Frontal cortex (tissue), 4 donors: ENCODE measurements around the gene SLC12A6. TPM values are rescaled to one million over a fixed set of nuclear protein-coding genes. Genes with fewer than 3 reads are reported as not detected.

ENCODE experiments used
- DNase-seq, 2 donors: peaks; one replicate each; pipeline ENCODE4 v3.0.0; 2012; ENCODE audit warnings: low spot score in 2 of 2
- FAIRE-seq: peaks from 2 replicates; lab custom pipeline; 2012; peaks lifted over from hg19 to GRCh38; lab: Jason Lieb, UNC
- total RNA-seq: library from RNA; depleted of rRNA; stranded (reverse); fragments of >200 nt; gene quantifications from one replicate; pipeline ENCODE4 v1.2.3, GENCODE V29; 2014
- donor health status: control.
- donor health status: control.
- donor health status: control.

Gene SLC12A6
- total RNA-seq, 1 donor from 2014 or later: 26.5 TPM

GRCh38 chr15:34275721-34276120, 61.9 kb downstream of the SLC12A6 start:
- DNase-seq (no peak), FAIRE-seq (no peak)

DNA sequence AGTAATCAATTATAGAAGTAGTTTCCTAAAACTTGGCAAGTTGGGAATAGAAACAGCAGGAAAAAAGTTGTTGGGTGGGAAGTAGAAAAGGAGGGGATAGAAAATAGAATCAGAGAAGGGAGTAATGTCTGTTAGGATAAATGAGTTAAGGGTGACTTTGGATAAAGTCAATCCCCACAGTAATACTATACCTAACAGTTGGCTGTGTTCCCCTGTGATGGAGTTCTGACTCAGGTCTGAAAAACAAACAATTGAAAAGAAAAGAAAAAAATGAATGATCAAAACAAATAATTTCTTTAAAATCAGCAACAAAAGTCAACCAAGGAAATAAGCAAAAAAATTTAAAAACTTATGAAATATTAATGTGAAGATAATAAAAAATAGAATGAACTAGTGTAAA, 62.4 kb downstream of the SLC12A6 start:
- DNase-seq (no peak), FAIRE-seq (peak; percentile 69)

DNA sequence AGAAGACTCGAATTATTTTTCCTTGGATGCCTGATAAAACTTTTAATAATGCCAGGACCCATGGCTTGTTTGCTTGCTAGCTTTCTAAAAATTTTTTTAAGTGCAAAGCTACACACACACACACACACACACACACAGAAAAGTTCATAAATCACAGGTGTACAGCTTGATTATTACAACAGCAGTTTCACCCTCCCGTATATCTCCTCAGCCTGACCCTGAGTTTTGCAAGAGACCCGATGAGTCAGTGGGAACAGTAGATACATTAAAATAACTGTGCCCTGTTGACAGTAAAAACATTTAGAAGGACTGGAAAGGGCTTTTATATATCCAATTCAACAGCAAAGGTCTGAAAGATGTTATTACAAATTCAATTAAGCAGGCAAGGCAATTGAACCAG, 66.1 kb downstream of the SLC12A6 start:
- DNase-seq (no peak), FAIRE-seq (no peak)

GRCh38 chr15:34266751-34267150, 70.8 kb downstream of the SLC12A6 start:
- no peak for FAIRE-seq
- DNase-seq: no peak

DNA sequence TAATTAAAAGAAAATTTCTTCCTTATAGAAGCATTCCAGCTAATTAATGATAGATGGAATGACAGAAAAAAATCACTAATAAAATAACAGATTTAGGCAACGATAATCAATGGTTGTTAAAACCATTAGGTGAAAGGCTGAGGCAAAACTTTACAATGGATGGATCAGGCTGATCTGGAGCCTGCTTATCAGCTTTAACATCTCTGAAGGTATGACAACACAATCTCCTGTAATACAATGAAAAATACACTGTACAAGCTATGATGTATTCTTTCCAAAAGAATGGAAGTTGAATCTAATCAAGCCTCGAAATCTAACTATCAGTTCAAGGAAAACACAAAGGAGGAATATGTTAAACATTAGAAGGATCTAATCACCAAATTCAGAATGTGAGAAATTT, 73.5 kb downstream of the SLC12A6 start:
- DNase-seq: no peak
- FAIRE-seq: no peak

DNA sequence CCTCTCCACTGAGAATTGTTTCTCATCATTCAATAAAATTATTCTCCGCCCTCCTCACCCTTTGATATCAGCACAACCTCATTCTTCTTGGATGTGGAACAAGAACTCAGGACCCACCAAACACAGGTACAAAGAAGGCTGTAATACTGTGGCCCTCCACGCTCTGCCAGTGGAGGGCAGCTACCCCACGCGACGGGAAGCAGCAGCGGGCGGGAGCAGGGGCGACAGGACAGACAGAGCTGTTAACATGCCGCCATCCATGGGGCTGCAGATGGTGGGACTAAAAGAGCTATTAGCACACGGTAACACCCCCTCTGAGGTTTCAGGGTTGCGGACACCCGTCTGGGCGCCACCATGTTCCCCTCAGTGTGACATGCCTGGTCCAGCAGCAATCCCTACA, 75.2 kb downstream of the SLC12A6 start:
- FAIRE-seq (no peak), DNase-seq (no peak)

GRCh38 chr15:34259566-34259965, 78.0 kb downstream of the SLC12A6 start:
- DNase-seq: no peak
- FAIRE-seq: no peak

DNA sequence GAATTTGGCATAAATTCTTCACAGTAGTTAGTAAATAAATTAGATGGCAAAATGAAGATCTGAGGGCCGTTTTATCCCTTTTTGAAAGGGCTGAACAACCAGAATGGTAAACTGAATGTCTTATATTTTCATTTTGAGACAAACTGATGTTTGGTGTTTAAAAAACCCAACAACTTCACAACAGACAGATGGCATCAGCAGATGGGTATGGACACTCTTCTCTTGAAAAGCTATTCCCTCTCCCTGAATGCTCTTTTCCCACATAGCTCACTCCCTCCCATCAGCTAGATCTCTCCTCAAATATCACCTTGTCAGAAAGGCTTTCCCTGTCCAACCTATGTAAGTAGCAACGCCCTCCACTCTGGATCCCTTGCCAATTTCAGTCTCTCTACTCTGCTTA, 79.4 kb downstream of the SLC12A6 start:
- DNase-seq (no peak), FAIRE-seq (no peak)

GRCh38 chr15:34252545-34252944, 85.0 kb downstream of the SLC12A6 start:
- FAIRE-seq (no peak), DNase-seq (no peak)

GRCh38 chr15:34248190-34248589, 89.4 kb downstream of the SLC12A6 start:
- DNase-seq: no peak
- no peak for FAIRE-seq

DNA sequence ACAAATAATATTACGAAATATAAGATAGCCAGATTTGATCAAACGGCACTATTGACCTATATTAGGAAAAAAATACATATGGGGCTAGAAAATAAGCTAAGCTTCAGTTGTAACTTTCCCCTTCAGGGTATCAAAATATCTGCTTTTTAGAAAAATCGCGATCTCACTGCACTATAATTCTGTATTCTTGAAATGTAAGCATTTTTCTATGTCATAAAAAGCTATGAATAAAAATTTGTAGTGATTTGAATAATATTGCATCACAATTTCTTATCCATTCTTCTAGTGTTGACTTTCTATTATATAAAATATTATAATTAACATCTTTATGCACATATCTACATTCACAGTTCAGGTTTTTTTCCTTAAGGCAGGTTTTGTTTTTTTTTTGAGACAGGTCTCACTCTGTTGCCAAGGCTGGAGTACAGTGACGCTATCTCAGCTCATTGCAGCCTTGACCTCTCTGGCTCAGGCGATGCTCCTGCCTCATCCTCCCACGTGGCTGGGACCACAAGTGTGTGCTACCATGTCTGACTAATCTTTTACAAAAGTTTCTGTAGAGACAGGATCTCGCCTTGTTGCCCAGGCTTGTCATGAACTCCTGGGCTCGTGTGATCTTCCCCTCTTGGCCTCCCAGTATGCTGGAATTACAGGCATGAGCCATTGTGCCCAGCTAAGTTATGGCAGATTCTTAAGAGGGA, 91.2 kb downstream of the SLC12A6 start:
- no peak for DNase-seq
- FAIRE-seq: no peak

DNA sequence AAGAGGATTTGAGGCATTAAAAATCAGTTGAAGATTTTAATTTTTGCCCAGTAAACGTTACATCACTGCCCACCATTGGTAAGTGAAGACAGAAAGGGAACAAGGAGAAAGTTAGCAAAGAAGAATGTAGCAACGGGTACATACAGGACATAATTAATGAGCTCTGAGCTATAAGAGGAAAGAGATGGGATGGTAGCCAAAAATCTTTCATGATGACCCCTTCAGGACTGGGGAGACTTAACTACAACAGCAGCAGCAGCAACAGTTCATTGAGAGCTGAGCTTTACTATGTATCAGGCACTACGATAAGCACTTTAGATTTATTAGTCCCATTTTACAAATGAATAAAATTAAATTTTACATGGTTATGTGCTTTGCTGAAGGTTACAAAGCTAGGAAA, 94.4 kb downstream of the SLC12A6 start:
- FAIRE-seq (no peak), DNase-seq (no peak)

- no peak for DNase-seq
- FAIRE-seq: no peak
Measured at GRCh38 chr15:34242331-34242710, 95.3 kb downstream of the SLC12A6 start.

- FAIRE-seq (peak; percentile 45), DNase-seq (peak; percentile 10 to 38)
Measured at GRCh38 chr15:34241376-34242330, 95.9 kb downstream of the SLC12A6 start.

DNA sequence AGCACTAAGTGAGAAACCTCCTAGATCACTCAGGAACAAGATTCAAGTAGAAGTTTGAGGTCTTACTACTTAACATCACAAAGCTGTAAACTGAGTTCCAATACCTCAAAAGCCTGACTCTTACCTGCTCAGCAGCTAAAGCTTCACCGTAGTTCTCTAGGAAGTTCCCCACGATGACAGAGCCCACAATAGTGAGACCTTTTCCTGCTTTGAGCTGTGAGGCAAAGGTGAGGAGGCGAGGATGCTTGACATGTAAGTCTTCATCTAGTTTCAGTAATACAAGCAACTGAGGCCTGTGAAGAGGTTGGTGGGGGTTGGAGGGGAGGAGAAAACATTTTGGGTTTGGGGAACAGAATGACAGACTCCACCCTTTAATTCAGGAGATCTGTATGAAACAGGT, 97.0 kb downstream of the SLC12A6 start:
- FAIRE-seq (no peak), DNase-seq (no peak)

DNA sequence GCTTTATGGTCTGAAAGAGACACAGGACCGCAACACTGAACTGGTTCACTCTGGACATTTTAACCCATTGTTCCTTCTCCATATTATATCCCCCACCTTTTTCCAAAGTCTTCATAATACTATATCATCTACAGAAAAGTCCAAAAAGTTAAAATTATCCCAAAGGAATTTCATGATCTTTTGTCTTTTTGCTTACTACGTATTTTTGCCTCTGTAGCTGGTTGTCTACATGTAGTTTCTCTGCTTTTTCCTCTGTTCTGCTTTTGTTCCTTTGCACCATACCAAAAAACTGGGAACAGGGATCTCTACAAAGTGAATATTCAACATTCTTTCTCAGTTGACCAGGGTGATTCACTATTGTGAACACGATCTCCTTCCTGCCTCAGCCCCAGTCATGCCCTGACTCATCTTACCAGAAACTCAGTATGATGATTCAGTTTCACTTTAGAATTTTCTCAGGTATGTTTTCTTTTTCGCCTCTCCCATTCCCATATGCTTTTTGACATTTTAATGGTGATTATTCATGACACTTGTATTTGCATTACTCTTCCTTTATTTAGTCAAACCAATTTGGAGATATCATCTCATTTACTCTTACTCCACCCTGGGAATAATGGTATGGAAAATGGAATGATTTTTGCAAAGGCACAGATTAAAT, 98.3 kb downstream of the SLC12A6 start:
- no peak for FAIRE-seq
- no peak for DNase-seq

DNA sequence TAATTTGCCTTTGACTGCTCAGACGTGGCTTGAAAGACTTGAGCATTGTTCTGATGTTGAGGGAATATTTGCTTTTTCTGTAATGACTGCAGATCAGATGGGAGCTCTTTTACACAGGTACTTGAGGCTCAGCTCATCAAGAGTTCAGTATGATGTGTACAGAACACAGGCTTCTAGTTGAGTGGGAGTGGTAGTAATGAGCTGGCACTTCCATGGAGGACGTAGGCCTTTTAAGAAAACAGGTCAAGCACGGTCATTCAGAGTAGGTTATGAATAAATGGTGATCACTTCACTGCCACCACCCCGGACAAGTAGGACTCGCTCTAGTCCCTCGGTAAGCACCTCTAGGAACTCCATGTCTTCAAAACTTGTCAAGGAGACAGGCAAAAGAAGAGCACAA, 104.0 kb downstream of the SLC12A6 start:
- no peak for FAIRE-seq
- DNase-seq: no peak

DNA sequence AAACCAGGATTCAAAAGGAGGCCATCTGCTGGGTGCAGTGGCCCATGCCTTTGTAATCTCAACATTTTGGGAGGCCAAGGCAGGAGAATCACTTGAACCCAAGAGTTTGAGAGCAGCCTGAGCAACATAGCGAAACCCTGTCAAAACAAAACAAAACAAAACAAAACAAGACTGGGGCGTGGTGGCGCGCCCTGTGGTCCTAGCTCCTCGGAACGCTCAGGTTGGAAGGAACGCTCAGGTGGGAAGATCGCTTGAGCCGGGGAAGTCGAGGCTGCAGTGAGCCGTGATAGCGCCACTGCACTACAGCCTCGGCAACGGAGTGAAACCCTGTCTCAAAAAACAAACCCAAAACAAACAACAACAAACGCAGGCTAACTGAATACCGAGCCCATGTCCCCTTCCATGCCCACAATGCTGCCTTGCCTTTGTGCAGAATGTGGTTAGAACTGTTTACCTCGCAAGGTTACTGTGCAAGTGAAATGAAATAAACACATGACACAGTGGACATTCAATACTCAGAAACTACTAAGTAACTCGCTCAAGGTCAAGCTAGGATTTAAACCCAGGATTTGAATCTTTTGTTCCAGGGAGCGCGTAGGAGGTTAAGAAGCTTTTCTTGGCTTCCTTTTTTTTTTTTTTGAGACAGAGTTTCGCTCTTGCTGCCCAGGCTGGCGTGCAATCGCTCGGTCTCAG, 113.5 kb downstream of the SLC12A6 start:
- DNase-seq: no peak
- FAIRE-seq: no peak

DNA sequence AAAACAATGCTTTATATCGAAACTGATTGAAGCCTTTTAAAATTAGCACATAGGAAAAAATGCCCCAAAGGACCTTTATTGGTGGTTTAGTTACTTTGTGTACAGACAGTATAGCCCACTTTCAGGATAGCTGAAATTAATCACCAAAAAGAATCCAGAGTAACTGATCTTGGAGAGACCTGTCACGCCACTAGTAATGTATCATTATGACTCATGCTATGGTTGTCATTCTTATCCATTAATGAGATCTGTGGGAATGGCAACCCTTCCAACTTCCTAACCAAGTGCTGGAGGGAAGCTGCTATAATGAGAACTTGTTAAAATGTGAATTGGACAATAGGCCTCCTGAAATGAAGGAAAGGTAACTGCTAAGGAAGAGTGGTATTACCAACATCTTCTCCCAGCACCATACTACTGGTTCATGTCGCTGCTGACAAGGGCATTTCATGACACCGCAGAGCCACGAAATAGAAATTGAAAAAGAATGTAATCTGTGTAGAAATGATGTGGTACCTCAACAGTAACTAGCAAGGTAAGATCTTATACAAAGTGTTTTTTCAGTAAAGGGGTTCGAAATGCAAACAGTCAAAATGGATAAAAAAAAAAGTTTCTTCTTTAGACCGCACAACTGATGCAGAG, 119.9 kb downstream of the SLC12A6 start:
- FAIRE-seq (no peak), DNase-seq (no peak)
